HepG2 (cell line): ENCODE data around the gene UCKL1. TPM values are rescaled to one million over a fixed set of nuclear protein-coding genes. Genes with fewer than 3 reads are reported as not detected.

Source experiments
- ERF ChIP-seq: IDR thresholded peaks from 2 replicates; pipeline ENCODE4 v1.6.1; 2018; ENCODE audit warnings: missing biosample characterization, missing genetic modification reagents
- JDP2 ChIP-seq: sonication (generic); formaldehyde crosslinking; IDR thresholded peaks from 2 replicates; pipeline ENCODE4 v1.8.1; 2022; ENCODE audit warnings: missing genetic modification reagents, borderline replicate concordance
- MED13 ChIP-seq: sonication (generic); formaldehyde crosslinking; IDR thresholded peaks from 2 replicates; pipeline ENCODE4 v1.5.0; 2020; ENCODE audit warnings: missing genetic modification reagents
- PHF20 ChIP-seq: sonication (generic); formaldehyde crosslinking; IDR thresholded peaks from 2 replicates; pipeline ENCODE4 v1.5.0; 2020; ENCODE audit warnings: mild to moderate bottlenecking, missing genetic modification reagents
- TGIF2 ChIP-seq: IDR thresholded peaks from 2 replicates; pipeline ENCODE4 v1.6.1; 2016; ENCODE audit warnings: control low read depth, missing compliant biosample characterization
- ZSCAN9 ChIP-seq: IDR thresholded peaks from 2 replicates; pipeline ENCODE4 v1.6.1; 2016; ENCODE audit warnings: borderline replicate concordance
- polyA plus RNA-seq, 8 experiments: library from polyadenylated mRNA; depleted of rRNA in 3 of 8; stranded (reverse) in 7 of 8; unstranded in 1 of 8; fragments of >200 nt; fragmentation: Illumina TruSeq in 4 of 8; extraction: Trizol in 4 of 8; gene quantifications; 2 replicates each; pipeline versions ENCODE4 v1.2.1 to v1.2.3, GENCODE V29; 2011 to 2016; ENCODE audit warnings: low read depth in 4 of 8, missing spikeins in 1 of 8, mixed read lengths in 1 of 8; ENCODE audit not compliant: insufficient read depth in 1 of 8
- total RNA-seq, 5 experiments: library from RNA; depleted of rRNA; stranded (reverse); fragments of >200 nt; fragmentation: Illumina TruSeq; extraction: Trizol; gene quantifications; 2 replicates each; pipeline ENCODE4 v1.2.3, GENCODE V29; 2016; ENCODE audit warnings: low read depth in 1 of 5
- TF ChIP-seq, protein P1 (sequence below): sonication (generic); formaldehyde crosslinking; IDR thresholded peaks from 2 replicates; pipeline ENCODE4 v1.5.1; 2020; ENCODE audit warnings: mild to moderate bottlenecking, missing genetic modification reagents, moderate library complexity
- TF ChIP-seq, protein P2 (sequence below), 2 experiments: fragments of 450-650 bp in 1 of 2; sonication (generic) in 1 of 2; formaldehyde crosslinking in 1 of 2; IDR thresholded peaks; 2 replicates each; pipeline versions ENCODE4 v1.6.1 to v1.8.0; 2016 to 2022; ENCODE audit warnings: antibody characterized with exemption in 1 of 2, mild to moderate bottlenecking in 1 of 2, missing genetic modification reagents in 1 of 2
- TF ChIP-seq, protein P3 (sequence below): sonication (generic); formaldehyde crosslinking; IDR thresholded peaks from 2 replicates; pipeline ENCODE4 v1.9.0; 2021; ENCODE audit warnings: missing genetic modification reagents, borderline replicate concordance
- TF ChIP-seq, protein P4 (sequence below): sonication (generic); formaldehyde crosslinking; IDR thresholded peaks from 2 replicates; pipeline ENCODE4 v1.8.0; 2022; ENCODE audit warnings: mild to moderate bottlenecking, missing genetic modification reagents

The UCKL1 gene
- total and polyA plus RNA-seq, 2 of the 13 experiments (the other 11 are each of a cell fraction or from before 2014, with no cell fraction given): 50.2 to 126 TPM

DNA sequence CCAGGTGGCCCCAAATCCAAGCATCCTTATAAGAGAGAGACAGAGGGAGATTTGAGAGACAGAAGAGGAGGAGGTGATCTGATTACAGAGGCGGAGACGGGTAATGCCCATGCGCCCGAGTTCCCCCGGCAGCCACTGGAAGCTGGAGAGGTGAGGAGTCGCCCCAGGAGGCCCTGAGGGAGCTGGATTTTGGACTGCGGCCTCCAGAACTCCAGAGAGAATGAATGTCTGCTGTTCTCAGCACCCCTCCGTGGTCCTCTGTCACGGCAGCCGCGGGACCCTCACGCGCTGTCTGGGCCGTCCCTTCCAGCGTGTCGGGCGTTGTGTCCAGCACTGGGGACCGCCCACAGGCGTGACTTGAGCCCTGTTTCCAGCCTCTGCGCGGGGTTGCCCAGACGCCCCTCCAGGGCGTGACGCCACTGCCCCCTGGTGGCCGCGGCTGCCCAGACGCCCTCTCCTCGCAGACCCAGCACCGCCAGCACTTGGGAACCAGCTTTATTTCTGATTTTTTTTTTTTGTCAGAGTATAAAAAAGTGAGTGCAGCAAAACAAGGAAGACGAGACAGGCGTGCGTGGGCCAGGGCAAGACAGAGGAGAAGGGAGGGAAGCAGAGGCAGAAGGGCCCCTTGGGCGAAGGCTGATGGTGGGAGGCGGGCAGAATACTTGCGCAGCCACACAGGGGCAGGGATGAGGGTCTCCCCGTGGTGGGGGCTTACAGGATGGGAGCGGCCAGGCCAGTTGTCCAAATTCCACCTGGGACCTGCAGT is 17.6 kb upstream of the UCKL1 start (continued):
- TF ChIP-seq, protein P1, sequence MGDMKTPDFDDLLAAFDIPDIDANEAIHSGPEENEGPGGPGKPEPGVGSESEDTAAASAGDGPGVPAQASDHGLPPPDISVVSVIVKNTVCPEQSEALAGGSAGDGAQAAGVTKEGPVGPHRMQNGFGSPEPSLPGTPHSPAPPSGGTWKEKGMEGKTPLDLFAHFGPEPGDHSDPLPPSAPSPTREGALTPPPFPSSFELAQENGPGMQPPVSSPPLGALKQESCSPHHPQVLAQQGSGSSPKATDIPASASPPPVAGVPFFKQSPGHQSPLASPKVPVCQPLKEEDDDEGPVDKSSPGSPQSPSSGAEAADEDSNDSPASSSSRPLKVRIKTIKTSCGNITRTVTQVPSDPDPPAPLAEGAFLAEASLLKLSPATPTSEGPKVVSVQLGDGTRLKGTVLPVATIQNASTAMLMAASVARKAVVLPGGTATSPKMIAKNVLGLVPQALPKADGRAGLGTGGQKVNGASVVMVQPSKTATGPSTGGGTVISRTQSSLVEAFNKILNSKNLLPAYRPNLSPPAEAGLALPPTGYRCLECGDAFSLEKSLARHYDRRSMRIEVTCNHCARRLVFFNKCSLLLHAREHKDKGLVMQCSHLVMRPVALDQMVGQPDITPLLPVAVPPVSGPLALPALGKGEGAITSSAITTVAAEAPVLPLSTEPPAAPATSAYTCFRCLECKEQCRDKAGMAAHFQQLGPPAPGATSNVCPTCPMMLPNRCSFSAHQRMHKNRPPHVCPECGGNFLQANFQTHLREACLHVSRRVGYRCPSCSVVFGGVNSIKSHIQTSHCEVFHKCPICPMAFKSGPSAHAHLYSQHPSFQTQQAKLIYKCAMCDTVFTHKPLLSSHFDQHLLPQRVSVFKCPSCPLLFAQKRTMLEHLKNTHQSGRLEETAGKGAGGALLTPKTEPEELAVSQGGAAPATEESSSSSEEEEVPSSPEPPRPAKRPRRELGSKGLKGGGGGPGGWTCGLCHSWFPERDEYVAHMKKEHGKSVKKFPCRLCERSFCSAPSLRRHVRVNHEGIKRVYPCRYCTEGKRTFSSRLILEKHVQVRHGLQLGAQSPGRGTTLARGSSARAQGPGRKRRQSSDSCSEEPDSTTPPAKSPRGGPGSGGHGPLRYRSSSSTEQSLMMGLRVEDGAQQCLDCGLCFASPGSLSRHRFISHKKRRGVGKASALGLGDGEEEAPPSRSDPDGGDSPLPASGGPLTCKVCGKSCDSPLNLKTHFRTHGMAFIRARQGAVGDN (CRISPR knock-in tag): peak; percentile 97
- TF ChIP-seq PHF20 (CRISPR knock-in tag) (no peak), JDP2 (CRISPR knock-in tag) (no peak), TGIF2 (peak; percentile 86), ERF (peak; percentile 93), MED13 (CRISPR knock-in tag) (no peak), ZSCAN9 (CRISPR knock-in tag) (peak; percentile 61; the same call in 1 of the 2 replicates)
- TF ChIP-seq, protein P2, sequence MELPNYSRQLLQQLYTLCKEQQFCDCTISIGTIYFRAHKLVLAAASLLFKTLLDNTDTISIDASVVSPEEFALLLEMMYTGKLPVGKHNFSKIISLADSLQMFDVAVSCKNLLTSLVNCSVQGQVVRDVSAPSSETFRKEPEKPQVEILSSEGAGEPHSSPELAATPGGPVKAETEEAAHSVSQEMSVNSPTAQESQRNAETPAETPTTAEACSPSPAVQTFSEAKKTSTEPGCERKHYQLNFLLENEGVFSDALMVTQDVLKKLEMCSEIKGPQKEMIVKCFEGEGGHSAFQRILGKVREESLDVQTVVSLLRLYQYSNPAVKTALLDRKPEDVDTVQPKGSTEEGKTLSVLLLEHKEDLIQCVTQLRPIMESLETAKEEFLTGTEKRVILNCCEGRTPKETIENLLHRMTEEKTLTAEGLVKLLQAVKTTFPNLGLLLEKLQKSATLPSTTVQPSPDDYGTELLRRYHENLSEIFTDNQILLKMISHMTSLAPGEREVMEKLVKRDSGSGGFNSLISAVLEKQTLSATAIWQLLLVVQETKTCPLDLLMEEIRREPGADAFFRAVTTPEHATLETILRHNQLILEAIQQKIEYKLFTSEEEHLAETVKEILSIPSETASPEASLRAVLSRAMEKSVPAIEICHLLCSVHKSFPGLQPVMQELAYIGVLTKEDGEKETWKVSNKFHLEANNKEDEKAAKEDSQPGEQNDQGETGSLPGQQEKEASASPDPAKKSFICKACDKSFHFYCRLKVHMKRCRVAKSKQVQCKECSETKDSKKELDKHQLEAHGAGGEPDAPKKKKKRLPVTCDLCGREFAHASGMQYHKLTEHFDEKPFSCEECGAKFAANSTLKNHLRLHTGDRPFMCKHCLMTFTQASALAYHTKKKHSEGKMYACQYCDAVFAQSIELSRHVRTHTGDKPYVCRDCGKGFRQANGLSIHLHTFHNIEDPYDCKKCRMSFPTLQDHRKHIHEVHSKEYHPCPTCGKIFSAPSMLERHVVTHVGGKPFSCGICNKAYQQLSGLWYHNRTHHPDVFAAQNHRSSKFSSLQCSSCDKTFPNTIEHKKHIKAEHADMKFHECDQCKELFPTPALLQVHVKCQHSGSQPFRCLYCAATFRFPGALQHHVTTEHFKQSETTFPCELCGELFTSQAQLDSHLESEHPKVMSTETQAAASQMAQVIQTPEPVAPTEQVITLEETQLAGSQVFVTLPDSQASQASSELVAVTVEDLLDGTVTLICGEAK (IDR thresholded peaks at IDR 0.05): no peak
- TF ChIP-seq, protein P2 (CRISPR knock-in tag; IDR thresholded peaks at IDR 0.05): peak; percentile 48
- TF ChIP-seq, protein P3, sequence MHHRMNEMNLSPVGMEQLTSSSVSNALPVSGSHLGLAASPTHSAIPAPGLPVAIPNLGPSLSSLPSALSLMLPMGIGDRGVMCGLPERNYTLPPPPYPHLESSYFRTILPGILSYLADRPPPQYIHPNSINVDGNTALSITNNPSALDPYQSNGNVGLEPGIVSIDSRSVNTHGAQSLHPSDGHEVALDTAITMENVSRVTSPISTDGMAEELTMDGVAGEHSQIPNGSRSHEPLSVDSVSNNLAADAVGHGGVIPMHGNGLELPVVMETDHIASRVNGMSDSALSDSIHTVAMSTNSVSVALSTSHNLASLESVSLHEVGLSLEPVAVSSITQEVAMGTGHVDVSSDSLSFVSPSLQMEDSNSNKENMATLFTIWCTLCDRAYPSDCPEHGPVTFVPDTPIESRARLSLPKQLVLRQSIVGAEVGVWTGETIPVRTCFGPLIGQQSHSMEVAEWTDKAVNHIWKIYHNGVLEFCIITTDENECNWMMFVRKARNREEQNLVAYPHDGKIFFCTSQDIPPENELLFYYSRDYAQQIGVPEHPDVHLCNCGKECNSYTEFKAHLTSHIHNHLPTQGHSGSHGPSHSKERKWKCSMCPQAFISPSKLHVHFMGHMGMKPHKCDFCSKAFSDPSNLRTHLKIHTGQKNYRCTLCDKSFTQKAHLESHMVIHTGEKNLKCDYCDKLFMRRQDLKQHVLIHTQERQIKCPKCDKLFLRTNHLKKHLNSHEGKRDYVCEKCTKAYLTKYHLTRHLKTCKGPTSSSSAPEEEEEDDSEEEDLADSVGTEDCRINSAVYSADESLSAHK: 0 out of 2 replicates have a peak, but pooled peaks have one; percentile 36
- TF ChIP-seq, protein P4, sequence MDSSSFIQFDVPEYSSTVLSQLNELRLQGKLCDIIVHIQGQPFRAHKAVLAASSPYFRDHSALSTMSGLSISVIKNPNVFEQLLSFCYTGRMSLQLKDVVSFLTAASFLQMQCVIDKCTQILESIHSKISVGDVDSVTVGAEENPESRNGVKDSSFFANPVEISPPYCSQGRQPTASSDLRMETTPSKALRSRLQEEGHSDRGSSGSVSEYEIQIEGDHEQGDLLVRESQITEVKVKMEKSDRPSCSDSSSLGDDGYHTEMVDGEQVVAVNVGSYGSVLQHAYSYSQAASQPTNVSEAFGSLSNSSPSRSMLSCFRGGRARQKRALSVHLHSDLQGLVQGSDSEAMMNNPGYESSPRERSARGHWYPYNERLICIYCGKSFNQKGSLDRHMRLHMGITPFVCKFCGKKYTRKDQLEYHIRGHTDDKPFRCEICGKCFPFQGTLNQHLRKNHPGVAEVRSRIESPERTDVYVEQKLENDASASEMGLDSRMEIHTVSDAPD: no peak
